ENCODE measurements around the gene KNDC1.
"Not testable (repeated sequence)": the region's sequence is repeated elsewhere in the genome, so short reads cannot be mapped to it uniquely, and the experiment has no call there.

The KNDC1 gene

DNA sequence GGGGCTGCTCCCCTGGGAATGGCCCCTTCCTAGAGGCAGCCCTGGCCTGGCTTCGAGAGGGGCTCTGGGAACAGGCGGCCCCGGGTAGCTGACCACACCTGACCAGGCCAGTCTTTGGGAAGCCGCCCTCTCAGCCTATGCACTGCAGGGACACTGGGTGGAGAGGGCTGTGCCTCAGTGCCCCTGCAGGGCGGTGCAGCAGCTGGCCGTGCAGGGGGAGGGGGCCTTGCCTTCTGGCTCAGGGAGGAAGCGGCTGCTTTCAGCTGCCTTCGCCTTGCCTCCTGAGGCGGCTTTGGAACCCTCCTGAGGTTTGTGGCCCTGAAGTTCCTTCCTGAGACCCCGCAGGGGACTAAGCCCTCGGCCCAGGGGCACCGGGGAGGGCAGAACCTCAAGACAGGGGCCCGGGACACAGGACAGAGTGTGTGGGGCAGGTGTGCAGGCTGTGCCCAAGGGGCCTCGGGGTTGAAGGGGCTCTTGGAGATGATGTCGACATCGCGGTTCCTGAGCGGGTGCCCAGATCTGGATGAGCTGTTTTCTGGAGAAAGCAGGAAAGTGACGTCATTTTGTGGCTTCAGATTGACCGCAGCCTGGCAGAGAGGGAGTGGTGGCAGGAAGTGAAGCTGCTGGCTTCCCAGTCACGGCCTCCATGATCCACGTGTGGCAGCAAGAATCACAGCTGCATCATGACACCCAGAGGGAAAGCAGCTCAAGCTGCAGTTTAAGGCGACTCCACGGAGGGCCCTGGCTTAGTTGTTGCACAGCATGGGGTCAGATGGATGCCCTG lies 99.0 kb downstream of the KNDC1 start:
- DNase-seq (ENCODE audit: low read depth in 3 of 3) = peak; percentile 78 to 92 (median 79)

DNA sequence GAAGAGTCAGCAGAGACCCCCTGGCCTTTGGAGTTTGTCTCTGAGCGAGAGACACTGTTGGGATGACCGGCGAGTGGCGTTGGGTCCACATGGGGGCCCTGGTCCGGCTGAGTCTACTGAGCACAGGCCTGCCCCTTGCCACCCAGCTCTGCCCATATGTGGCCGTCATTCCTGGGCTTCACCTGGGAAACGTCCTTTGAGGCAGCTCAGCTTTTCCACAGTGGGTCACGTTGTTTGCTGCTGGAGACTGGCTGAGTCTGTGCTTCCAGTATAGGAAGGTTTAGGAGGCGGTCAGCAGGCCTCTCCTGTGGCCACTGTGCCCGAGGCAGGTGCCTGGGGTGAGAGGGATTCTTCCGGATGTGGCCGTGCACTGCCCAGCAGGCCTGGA lies 99.6 kb downstream of the KNDC1 start:
- DNase-seq (ENCODE audit: low read depth in 3 of 3) = no peak

DNA sequence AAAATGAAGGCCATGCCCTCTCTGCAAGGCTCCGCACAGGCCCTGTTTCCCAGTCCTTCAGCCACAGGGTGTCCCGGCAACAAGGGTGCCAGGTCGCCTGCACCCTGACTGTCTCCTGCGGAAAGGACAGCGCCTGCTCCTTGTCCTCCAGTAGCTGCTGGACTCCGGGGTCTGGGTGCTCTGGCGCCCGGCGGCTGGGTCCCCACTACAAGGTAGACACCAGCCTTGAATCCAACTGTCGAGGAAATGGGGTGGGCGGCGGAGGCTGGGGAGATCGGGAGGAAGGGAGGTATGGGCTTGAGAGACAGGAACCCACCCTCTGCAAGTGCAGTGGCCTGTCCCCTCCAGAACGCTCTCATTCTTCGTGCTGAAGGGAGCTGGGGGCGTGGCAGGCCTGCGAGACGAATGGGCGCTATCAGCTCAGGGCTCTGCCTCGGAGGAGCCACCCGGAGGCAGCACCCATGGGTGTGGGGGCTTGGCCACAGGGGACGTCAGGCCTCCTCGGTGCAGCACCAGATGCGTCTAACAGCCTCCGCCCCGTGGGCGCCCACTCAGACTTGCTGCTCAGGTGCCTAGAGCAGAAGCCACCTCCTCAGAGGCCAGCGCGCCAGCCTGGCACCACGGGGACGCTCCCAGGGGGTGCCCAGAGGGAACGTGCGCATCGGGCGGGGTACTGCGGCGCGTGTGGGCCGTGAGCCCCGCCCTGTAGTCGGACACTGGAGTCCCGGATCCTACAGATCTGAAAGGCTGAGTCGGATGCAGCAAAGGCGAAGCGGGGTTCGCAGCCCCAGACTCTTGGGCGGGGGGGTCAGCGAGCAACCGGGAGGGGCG lies 101.1 kb downstream of the KNDC1 start:
- peak in 2 of 3 experiments; percentile 31 to 73 for DNase-seq (ENCODE audit: low read depth in 3 of 3)

DNA sequence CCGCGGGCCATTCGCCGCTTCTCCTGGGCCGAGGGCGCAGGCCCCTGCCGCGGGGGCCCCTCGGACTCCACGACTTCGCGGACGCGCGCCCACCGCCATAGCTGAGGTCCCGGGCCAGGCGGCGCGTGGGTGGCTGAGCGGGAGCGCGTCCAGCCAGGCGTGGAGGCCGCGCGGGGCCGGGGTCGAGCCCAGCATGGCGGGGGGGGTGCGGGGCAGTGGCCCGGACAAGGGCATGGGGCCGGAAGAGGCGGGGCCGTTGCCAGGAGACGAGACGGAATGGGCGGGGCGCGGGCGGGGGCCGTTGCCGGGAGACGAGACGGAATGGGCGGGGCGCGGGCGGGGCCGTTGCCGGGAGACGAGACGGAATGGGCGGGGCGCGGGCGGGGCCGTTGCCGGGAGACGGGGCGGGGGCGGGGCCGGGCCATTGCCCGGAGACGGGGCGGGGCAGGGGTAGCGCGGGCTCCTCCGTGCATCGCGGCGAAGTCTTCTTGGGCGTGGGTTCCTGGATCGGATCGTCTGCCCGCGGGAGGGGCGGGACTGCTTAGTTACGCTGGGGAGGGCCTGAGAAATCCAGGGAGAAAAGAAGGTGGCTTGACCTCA lies 101.8 kb downstream of the KNDC1 start:
- peak; percentile 70 to 81 (median 73) for DNase-seq (ENCODE audit: low read depth in 3 of 3)

DNA sequence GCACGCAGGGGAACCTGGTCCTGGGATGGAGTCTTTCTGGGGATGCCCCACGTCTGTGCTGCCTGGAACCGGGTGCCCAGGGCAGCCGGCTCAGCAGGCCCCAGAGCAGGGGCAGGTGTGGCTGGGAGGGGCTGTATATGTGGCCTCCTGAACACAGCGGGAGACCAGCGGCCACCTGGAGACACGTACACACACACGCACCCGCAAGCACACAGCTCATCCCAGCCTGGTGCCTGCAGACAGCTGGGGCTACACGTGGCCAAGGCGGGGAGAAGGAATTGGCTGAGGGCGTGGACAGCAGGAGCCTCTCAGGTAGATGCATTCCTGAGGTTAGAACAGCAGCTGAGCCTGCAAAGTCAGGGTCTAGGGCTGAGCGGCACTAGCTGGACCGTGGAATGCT lies 102.7 kb downstream of the KNDC1 start:
- DNase-seq (ENCODE audit: low read depth in 3 of 3) = no peak

DNA sequence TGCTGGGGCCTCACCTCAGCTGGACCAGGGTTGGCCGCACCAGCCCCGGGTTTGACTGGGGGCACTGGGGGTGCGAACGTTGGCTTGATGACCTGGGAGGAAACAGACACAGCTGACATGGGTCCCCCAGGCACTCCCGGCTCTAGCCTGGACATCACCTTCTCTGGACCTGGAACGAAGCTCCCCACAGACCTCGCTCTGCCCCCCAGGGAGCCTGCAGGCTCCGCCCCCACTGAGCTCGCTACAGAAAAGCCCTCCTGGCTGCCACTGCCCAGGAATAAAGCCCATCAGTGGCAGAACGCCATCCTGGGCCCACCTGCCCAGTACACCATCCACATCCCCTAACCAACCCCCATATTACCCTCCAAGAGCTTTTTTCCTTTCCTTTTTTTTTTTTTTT lies 103.7 kb downstream of the KNDC1 start:
- DNase-seq (ENCODE audit: low read depth in 3 of 3) = no peak

DNA sequence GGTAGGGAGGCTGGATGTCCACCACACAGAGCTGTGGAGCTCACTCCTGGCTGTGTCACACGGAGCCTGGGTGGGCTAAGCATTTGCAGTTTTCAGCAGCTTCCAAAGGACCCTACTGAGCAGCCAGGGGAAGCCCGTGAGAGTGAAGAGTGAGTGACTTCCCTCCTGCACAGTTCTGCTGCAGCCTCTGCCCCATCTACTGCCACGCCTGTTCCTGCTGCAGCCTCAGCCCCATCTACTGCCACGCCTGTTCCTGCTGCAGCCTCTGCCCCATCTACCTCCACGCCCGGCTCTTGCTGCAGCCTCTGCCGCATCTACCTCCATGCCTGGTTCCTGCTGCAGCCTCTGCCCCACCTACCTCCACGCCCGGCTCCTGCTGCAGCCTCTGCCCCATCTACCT lies 104.4 kb downstream of the KNDC1 start:
- DNase-seq (ENCODE audit: low read depth in 3 of 3) = no peak

DNA sequence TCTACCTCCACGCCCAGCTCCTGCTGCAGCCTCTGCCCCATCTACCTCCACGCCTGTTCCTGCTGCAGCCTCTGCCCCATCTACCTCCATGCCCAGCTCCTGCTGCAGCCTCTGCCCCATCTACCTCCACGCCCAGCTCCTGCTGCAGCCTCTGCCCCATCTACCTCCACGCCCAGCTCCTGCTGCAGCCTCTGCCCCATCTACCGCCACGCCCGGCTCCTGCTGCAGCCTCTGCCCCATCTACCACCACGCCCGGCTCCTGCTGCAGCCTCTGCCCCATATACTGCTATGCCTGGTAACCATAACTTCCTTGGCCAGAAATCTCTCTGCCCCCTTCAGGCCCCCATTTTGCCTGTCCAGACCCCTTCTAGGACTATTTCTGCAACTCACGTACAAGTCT lies 105.0 kb downstream of the KNDC1 start:
- not testable (repeated sequence) for DNase-seq (ENCODE audit: low read depth in 3 of 3)

DNA sequence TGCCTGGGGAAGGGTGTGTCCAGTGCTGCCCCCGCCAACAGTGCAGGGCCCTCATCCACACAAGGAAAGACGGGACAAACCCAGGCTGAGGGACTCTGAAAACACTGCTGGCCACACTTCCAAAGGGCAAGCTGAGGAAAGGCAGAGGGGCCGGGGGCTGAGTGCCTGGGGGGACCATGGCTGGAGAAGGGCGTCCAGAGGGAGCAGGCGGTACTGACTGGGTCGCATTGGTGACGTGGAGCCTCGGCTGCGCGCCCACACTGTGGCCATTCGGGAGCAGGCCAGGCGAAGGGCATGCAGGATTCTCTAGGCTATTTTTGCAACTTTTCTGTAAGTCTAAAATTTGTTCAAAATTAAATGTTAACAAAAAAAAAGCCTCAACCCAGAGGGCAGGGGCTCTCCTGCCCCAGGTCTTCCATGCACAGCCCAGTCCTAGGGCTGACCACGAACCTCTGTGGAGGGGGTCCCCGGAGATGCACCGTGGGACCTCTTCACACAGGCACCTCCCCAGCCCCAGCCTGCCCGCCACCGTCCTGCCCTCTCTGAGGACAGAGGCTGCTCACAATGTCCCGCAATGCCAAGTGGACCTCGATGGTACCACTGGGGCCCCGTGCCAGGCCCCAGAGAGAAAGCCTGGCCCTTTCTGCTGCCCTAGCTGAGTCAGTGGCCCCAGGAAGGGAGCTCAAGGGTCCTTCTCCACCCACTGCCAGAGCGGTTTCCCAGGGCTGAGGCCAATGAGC lies 106.2 kb downstream of the KNDC1 start:
- no peak for DNase-seq (ENCODE audit: low read depth in 3 of 3)

DNA sequence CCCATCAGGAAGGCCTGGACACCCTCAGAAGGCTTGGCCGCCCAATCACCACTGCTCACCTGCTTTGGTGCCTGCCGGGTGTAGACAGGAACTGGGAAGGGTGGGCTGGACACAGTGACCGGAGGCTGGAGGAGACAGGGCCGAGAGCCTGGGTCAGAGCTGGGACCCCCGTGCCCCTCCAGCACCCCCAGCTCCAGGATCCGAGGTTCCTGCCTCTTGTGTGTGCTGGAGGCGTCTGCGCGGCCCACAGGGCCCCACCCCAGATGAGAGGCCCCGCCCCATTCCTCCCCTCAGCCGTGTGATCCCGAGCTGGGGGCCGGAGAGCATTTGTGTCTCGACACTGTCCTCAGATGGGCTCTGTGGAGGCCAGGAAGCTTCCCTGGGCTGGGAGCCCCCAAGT lies 107.3 kb downstream of the KNDC1 start:
- no peak for DNase-seq (ENCODE audit: low read depth in 3 of 3)

DNA sequence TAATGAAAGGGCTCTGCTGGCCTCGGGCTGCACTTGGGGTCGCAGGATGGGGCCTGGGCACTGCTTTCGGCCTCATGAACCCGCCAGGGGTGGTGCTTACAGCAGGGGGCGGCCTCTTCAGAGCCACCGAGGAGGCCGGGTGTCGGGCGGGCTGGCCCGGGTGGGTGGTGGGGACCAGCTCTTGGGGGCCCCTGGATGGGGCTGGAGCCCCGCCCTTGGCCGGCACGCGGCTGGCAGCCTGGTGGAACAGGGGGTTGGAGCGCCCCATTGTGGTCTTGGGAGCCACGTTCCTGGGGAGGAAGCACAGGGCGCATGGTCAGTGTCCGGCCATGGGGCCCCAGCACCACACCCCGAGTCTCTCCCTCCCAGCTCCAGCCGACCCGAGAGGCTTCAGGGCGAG lies 107.8 kb downstream of the KNDC1 start:
- DNase-seq (ENCODE audit: low read depth in 3 of 3) = no peak

DNA sequence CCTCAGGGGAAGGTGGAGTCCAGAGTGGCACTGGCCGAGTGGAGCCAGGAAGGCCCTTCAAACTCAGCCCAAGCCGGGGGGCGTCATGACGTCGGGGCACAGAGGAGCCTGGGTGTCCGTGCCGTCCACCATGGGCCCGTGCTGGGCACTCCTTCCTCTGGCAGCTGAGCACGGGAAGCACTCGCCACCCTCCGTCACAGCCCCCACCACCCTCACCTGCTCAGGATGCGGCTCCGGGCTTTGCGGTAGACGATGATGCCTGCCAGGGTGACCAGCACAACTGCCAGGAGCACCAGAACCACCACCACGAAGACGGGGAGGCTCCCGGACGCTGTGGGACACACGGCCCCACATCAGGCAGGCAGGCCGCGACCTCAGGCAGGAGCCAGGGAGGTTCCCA lies 108.5 kb downstream of the KNDC1 start:
- no peak for DNase-seq (ENCODE audit: low read depth in 3 of 3)

DNA sequence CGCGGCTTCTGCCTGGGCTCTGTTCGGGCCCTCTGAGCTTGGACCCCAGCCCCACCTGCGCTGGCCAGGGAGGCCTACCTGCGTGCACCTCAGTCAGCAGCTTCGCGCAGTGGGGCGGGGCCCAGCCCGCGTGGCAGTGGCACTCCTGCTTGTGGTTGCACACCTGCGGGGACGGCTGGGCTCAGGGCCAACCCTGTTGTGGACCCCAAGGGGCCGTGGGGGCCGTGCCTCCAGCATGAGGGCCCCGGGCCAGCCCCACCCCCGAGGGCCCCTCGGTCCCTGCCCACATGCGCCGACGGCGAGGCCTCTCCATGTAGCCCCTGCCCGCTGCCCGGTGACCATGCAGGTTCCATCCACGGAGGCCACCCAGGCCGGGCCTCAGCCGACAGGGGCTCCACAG lies 109.3 kb downstream of the KNDC1 start:
- no peak for DNase-seq (ENCODE audit: low read depth in 3 of 3)

DNA sequence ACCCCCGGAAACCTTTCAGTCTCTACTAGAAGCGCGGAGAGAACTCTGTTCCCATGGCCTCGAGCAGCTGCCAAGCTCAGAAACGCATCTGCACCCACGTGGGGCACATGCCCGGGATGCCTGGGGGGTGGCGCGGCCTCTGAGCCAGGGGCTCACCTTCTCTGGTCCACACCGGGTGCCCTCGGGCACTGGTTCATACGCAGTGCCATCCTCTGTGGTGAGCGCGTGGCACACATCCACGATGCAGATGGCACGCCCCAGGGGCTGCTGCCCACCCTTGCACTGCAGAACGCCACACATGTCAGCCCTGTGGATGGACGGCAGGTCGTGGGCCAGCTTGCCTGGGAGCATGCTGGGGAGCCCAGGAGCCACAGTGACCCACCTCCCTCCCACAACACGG lies 110.2 kb downstream of the KNDC1 start:
- DNase-seq (ENCODE audit: low read depth in 3 of 3) = no peak

DNA sequence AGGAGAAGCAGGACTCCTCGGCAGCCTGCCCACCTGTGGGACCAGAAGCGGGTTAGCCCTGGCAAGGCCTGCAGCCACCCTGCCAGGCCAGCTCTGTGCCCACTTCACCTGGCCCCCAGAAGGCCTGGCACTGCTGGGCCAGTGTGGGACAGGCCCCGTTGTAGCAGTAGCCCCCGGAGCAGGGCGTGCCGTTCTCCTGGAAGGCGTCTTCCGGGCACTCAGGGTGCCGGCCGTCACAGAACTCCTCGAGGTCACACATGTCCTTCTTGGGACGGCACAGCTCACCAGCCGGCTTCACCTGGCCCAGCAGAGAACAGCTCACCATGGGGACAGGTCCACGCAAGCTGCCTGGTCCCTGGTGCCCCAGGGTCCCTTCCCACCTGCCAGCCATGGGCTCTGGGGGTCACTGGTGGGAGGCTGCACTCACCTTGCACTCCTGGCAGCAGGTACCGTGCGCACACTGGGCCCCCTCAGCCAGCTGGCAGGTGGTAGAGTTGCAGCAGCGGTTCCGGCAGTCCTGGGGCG lies 110.8 kb downstream of the KNDC1 start:
- DNase-seq (ENCODE audit: low read depth in 3 of 3) = no peak

DNA sequence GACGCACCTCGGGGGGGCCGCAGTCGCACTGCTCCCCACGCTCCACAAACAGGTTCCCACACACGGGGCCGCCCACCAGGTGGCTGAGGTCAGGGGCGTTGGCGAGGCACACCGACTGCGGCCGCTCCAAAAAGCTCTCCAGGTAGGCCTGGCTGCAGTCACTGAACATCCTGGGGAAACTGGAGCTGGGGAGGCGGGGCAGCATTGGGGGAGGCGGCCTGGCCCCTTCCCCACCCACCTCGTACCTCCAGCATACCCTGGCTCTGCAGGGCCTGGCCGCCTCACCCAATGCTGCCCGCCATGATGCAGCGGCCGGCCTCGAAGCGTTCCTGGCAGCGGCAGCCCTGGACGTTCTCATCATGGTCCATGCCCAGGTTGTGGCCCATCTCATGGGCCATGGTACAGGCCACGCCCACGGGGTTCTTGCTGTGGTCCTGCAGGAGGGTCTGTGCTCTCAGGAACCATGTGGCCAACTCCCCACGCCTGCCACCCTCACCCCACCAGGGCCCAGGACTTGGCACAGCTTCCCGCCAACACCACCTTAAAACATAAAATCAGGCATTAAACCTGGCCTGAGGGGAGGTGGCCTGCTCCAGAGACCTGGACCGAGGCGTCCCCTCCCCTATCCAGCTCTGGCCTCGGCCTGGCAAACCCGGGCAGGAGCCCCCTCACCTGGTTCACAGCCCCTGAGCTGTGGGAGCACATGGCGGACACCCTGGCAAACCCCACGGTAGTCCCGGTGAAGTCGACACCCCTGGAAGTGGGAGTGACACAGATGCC lies 111.7 kb downstream of the KNDC1 start:
- no peak for DNase-seq (ENCODE audit: low read depth in 3 of 3)

DNA sequence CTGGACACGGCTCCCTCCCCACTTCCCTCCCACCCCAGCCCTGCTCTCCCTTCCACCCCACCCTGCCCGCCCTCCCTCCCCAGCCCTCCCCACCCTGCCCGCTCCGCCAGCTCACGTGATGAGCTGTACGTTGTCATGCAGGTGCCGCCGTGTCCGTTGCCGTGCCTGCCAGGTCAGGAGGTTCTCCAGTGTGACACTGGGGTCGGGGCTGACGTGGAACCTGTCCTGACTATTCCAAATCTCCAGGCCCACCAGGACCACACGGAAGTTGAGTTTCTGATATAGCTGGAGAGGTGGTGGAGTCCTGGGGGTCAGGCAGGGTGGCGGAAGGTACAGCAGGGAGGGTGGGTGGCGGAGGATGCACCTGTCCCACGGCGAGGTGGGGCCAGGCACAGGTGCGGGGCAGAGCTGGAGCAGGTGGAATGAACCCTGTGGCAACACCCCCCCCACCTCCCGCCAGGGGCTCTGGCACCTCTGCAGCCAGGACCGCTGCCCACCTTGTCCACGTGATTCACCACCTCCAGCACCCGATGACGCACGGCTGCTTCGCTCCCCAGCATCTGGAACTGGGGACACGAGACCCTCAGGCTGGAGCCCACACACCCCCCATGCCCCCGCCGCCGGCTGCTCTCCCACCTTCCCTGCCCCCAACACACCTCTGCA lies 112.4 kb downstream of the KNDC1 start:
- DNase-seq (ENCODE audit: low read depth in 3 of 3) = no peak

DNA sequence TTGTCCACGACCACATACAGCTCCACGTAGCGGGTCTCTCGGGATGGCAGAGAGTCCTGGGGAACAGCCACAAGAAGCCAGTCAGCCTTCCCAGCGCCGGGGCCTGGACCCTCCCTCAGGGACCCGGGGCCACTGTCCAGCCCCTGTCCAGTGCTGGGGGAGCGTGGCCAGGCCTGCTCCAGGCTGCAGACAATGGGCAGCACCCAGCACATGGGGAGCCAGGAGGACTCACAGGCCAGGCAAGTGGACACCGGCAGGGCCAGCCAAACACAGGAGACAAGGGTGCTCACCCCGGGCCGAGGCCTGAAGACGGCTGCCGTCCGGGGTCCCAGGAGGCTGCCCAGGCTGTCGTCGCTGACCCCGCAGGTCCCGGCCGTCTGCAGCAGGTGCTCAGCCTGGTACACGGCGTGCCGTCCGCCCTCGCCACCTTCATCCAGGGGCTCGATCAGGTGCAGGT lies 113.0 kb downstream of the KNDC1 start:
- DNase-seq (ENCODE audit: low read depth in 3 of 3) = no peak

DNA sequence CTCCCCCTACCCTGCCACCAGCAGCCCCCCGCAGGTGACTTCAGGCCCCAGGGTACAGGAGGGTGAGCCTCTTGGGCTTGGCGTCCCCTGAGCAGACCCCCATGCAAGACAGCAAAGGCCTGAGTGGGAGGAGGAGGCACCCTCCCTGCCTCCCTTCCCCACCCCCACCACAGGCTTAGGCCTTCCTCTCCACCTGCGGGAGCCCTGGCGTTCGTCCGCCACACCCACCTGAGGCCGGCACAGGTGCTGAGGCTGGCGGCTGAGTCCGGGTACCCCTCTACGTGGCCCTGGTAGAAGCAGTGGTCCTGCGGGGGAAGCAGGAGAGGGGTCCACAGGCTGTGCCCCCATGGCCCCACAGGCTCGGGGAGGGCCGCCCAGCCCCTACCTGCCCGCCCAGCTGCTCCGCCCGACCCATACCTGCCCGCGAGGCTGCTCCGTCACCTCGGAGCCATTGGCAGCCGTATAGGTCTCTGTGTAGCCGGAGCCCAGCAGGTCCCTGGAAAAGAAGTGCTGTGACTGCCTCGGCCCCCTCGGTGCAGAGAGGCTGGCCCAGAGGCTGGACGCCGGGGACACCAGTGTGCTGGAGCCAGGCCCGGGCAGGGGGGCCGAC lies 113.6 kb downstream of the KNDC1 start:
- no peak for DNase-seq (ENCODE audit: low read depth in 3 of 3)

All from stimulated activated CD4-positive, alpha-beta T cell treated with anti-CD3 and anti-CD28 coated beads, TNF-alpha, amount 100 ng/mL, for 24 hours (primary cell).